Kidney (tissue), 14 donors: ENCODE results near the gene RUVBL2. TPM values are rescaled to one million over a fixed set of nuclear protein-coding genes. Genes with fewer than 3 reads are reported as not detected.
A peak's percentile ranks its signal among the peaks of the same experiment; 100 is the strongest.
"Not testable (repeated sequence)": the region's sequence is repeated elsewhere in the genome, so short reads cannot be mapped to it uniquely, and the experiment has no call there.

Source experiments
- DNase-seq, 5 donors: peaks; one replicate each; pipeline ENCODE4 v3.0.0-alpha.2; 2013 to 2020
- FAIRE-seq: peaks from 2 replicates; lab custom pipeline; 2012; peaks lifted over from hg19 to GRCh38; lab: Jason Lieb, UNC
- H3K27ac ChIP-seq, 2 donors: one replicate each; pipeline ENCODE4 v1.7.0; 2013; ENCODE audit warnings: low read depth in 2 of 2, low read length in 2 of 2, inconsistent platforms in 1 of 2
- H3K27me3 ChIP-seq: one replicate; pipeline ENCODE4 v1.7.1; 2013; ENCODE audit warnings: low read length, inconsistent platforms; ENCODE audit not compliant: control insufficient read depth, insufficient read depth
- H3K36me3 ChIP-seq, 3 donors: one replicate each; pipeline versions ENCODE4 v1.7.0 to v1.7.1; 2013; ENCODE audit warnings: low read length in 3 of 3, control low read depth in 1 of 3, inconsistent platforms in 1 of 3; ENCODE audit not compliant: insufficient read depth in 3 of 3, control insufficient read depth in 2 of 3
- H3K4me1 ChIP-seq, 3 donors: one replicate each; pipeline versions ENCODE4 v1.7.0 to v1.7.1; 2013; ENCODE audit warnings: low read length in 3 of 3, inconsistent platforms in 1 of 3, low read depth in 1 of 3; ENCODE audit not compliant: control insufficient read depth in 2 of 3, insufficient read depth in 2 of 3
- H3K4me3 ChIP-seq, 3 donors: one replicate each; pipeline versions ENCODE4 v1.7.0 to v1.8.1; 2013; ENCODE audit warnings: low read length in 3 of 3, control low read depth in 1 of 3, inconsistent platforms in 1 of 3
- H3K9ac ChIP-seq, 3 donors: one replicate each; pipeline versions ENCODE4 v1.7.0 to v1.7.1; 2013; ENCODE audit warnings: low read length in 3 of 3, control low read depth in 1 of 3, inconsistent platforms in 1 of 3
- H3K9me3 ChIP-seq, 3 donors: one replicate each; pipeline versions ENCODE4 v1.7.0 to v1.7.1; 2013; ENCODE audit warnings: low read length in 3 of 3, control low read depth in 1 of 3, inconsistent platforms in 1 of 3; ENCODE audit not compliant: control insufficient read depth in 2 of 3, insufficient read depth in 1 of 3
- intact Hi-C: fragments of 100-400 bp; cut with DNase I; formaldehyde crosslinking; loops from one replicate; pipeline ENCODE4 v1.11.1; 2022
- polyA plus RNA-seq: library from polyadenylated mRNA; stranded (reverse); fragments of 350-450 nt; fragmentation: Illumina TruSeq; extraction: RNeasy Lipid Tissue Mini Kit (QIAGEN cat#74804); gene quantifications from one replicate; pipeline ENCODE4 v1.2.3, GENCODE V29; 2014; ENCODE audit warnings: low read depth, low replicate concordance; ENCODE audit not compliant: insufficient read depth
- total RNA-seq: library from RNA; stranded (reverse); fragmentation: NEBNext Ultra II Directional; extraction: Animal tissue kit (Norgen Biotek cat#: 25700); gene quantifications from one replicate; pipeline ENCODE4 v1.2.1, GENCODE V29; 2021
- TF ChIP-seq, protein P1 (sequence below): IDR thresholded peaks from 3 replicates; pipeline ENCODE4 v1.5.1; 2012; ENCODE audit warnings: mild to moderate bottlenecking, moderate library complexity, borderline replicate concordance; ENCODE audit not compliant: insufficient read depth; ENCODE audit errors: extremely low read depth
- donor health status: control.
- donor health status: control.
- donor health status: control.
- donor health status: control.
- donor health status: control.
- donor health status: DM: yes; HTN: yes; CAD: no.
- donor health status: Normal renal cell carcinoma (clear cell type).

RUVBL2 gene
- total and polyA plus RNA-seq, 2 donors from 2014 or later, result 57.0 to 83.6 TPM

DNA sequence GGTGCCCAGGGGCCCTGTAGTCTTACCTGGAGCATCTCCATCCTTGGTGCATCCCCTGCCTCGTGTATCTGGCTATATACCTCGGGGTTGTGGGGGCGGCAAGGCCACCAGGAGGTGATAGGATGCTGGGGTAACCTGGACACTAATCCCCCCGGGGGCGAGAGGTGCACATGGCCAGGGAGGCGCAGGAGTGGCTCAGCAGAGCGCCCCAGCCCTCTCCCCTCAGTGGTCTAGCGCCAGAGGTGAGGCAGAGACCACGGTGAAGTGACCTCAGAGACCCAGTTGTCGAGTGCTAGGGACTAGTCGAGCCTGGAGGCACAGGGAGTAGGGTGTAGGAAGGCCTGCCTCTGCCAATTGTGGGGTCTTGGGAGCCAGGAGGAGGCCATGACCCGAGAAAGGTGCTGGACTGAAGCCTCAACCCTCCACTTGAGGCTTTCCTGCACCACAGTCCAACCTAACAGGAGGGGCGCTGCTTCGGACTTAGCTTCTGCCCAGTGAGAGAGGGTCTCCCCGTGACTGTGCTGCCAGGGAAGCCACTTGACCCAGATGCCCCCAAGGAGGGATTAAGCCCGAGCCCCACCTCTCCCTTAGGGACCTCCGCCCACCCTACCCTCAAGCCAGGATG is 23.5 kb downstream of the RUVBL2 start, which contains the start of gene LHB:
Gene LHB (minus strand): TSS at position 51 of the 625 bp plus-strand sequence. CDS start 10 bp downstream, at position 41.
- no peak within 1 kb of the TSS for H3K27ac ChIP-seq
- H3K9me3 ChIP-seq, result no peaks in the 10 kb centered on the region
- FAIRE-seq (no peak), DNase-seq (peak in 1 of 5 donors; percentile 13)
- H3K4me3 ChIP-seq, result peak within 1 kb of the TSS in 2 of 3 donors; percentile 30 to 46
- intact Hi-C loops, result no loop called here
- peaks cover 0 to 6% (median 0%) of the 10 kb centered on the region in 3 donors for H3K4me1 ChIP-seq
- TF ChIP-seq, protein P1, sequence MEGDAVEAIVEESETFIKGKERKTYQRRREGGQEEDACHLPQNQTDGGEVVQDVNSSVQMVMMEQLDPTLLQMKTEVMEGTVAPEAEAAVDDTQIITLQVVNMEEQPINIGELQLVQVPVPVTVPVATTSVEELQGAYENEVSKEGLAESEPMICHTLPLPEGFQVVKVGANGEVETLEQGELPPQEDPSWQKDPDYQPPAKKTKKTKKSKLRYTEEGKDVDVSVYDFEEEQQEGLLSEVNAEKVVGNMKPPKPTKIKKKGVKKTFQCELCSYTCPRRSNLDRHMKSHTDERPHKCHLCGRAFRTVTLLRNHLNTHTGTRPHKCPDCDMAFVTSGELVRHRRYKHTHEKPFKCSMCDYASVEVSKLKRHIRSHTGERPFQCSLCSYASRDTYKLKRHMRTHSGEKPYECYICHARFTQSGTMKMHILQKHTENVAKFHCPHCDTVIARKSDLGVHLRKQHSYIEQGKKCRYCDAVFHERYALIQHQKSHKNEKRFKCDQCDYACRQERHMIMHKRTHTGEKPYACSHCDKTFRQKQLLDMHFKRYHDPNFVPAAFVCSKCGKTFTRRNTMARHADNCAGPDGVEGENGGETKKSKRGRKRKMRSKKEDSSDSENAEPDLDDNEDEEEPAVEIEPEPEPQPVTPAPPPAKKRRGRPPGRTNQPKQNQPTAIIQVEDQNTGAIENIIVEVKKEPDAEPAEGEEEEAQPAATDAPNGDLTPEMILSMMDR, result no peak
- peaks cover 0 to 2% (median 0%) of the 10 kb centered on the region in 3 donors for H3K36me3 ChIP-seq
- no peaks in the 10 kb centered on the region for H3K27me3 ChIP-seq
- no peak within 1 kb of the TSS for H3K9ac ChIP-seq

DNA sequence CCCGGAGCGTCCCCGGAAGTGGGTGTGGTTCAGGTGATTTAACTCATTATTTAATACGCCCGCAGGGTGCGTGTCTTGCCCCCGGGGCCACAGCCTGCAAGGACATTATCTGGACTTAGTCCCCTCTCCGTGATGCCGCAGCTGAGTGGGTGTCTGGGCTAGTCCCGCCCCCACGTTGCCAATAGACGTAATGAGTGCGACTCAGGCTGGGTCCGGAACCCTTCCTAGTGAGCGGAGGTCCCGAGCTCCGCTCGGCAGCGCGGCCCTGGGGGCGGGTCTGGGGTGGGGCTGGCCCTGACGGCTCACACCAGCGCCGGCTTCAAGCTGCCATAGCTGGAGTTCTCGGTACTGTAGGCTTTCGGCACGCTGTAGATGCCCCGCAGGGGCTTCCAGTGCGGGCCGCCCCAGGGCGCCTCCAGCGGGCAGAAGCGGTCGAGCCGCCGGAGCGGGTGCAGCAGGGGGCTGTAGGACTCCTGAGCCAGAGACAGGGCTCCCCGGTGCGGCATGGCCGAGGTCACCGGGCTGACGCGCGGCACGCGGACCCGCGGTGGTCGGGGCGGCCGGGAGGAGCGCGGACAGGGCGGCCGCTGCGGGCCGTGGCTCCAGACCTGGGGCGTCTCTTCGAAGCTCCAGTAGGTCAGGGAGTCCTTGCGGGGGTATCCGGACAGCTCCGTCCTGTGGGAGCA is 24.1 kb downstream of the RUVBL2 start:
- Histone ChIP-seq H3K9me3 (no peaks in the 10 kb centered on the region), H3K36me3 (no peaks in the 10 kb centered on the region), H3K4me1 (peaks cover 0 to 6% (median 0%) of the 10 kb centered on the region in 3 donors), H3K4me3 (peak overlapping the region in 2 of 3 donors; percentile 30 to 46), H3K9ac (no peak overlapping the region), H3K27me3 (no peaks in the 10 kb centered on the region), H3K27ac (no peak overlapping the region)
- TF ChIP-seq, protein P1, result peak; percentile 28
- intact Hi-C loops, result no loop called here
- DNase-seq (peak in 4 of 5 donors; percentile 67 to 82 (median 74)), FAIRE-seq (no peak)

DNA sequence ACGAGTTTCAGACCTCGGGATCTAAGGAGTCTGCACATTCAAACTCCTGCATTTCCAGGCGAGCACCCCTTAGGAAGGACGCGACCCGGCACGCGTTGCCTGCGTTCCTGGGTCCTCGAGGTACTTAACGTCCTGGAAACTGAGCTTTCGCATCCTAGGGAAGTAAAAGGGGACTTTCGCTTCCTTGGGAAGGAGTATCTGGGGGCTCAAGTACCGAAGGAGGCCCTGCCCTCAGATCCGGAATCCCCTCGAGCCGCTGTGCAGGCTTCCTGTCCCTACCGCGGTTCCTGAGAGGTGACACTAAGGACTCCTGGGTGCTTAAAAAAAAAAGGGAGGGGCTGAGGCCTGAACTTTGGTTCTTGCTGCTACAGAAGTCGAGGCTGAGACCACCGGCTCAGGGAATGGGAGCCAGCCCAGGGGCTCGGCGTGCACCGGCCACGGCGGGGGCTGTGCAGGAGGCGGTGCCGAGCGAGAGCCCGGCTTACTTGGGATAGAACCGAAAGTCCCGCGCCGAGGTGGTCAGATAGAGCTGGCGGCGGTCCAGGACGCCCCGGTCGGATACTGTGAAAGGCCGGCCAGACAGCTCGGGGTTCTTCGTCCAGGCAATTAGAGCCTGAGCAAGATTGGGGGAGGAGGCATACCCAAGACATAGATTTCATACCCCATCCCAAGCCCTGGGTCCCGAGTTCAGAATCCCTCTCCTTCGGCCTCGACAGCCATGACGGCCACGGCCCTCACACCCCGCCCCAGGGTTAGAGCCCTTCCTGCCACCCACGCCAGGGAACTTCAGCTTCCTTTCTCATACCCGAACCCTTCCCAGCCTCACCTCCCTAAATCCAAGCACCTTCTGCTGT is 24.9 kb downstream of the RUVBL2 start:
- H3K9me3 ChIP-seq, H3K27me3 ChIP-seq, FAIRE-seq, intact Hi-C loops, H3K36me3 ChIP-seq, H3K27ac ChIP-seq, H3K4me1 ChIP-seq: not testable (repeated sequence)
- peak in 2 of 5 donors; percentile 28 to 33 for DNase-seq
- peak overlapping the region in 2 of 3 donors; percentile 39 to 46 for H3K4me3 ChIP-seq
- H3K9ac ChIP-seq, result peak overlapping the region in 1 of 3 donors; percentile 54
